ENCODE measurements around the gene IKZF2. TPM values are rescaled to one million over a fixed set of nuclear protein-coding genes. Genes with fewer than 3 reads are reported as not detected.

The IKZF2 gene
- total and polyA plus RNA-seq, 11 donors = 0.84 to 8.0 (median 5.9) TPM

DNA sequence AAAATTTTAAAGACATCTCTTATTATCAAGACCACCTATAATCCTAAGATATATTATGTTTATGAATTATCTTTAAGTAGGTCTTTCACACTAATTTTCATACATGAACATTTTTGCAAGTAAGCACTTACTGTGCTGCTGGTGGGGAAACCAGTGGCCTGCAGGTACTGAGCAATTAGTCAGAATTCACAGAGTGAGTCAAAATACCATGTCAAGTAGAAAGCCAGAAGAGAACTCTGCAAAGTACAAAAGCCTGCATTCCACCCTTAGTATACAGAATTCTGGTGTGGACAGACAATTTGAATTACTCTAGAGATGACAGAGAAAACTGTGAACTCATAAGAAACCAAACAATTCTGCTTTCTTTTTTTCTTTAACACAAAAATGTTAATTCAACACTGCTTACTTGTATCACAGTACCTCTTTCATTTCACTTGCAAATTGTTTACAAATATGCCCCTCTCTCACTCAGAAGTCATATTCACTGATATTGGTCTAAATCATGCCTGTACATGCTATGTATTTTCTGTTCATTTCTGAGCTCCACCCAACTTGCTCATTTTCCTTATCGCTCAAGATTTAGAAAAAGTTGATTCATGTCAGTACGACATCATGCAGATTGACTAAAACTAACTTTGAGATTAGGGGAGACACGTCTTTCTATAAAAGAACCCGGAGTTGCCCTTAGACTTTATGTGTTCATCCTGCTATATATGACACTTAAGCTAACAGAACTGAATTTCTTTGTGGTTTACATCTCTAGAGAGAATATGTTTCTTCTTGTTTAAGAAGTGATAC lies 182.9 kb downstream of the IKZF2 start:
- Histone ChIP-seq H3K27me3 (no peaks in the 10 kb centered on the region), H3K4me3 (no peak overlapping the region), H3K9me3 (no peaks in the 10 kb centered on the region), H3K4me1 (peaks cover 0 to 7% (median 0%) of the 10 kb centered on the region in 12 donors), H3K27ac (no peak overlapping the region), H3K36me3 (no peaks in the 10 kb centered on the region)
- 76 to 83% (median 77%) methylated on average over 4 of the region's 4 CpGs for WGBS, 4 donors
- intact Hi-C loops (cut with DNase I) = no loop called here
- TF ChIP-seq CTCF (IDR thresholded peaks at IDR 0.05) (no peak), POLR2A (IDR thresholded peaks at IDR 0.05) (no peak)
- no peak for DNase-seq
- ATAC-seq = no peak

DNA sequence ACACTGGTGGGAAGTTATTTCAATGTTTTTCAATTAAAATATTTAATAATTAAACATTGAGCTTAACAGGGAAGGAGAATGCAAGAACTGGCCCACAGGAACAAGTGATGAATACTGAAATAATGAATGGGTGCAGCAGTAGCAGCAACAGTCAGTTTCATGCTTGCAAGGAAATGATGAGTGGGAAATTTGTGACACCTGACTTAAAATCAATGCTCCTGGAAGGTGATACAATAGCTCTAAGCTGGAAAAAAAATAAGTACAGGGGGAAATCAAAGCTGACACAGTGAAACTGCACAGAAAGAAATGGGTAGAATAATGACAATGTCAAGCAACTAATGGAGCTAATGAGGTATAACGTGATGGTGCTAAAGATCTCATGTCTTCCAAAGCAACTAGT lies 184.5 kb downstream of the IKZF2 start:
- Histone ChIP-seq H3K4me3 (no peak overlapping the region), H3K27me3 (no peaks in the 10 kb centered on the region), H3K4me1 (no peaks in the 10 kb centered on the region), H3K36me3 (no peaks in the 10 kb centered on the region), H3K9me3 (no peaks in the 10 kb centered on the region), H3K27ac (no peak overlapping the region)
- no peak for ATAC-seq
- TF ChIP-seq CTCF (IDR thresholded peaks at IDR 0.05) = no peak
- TF ChIP-seq POLR2A (IDR thresholded peaks at IDR 0.05) = no peak
- intact Hi-C loops (cut with DNase I) = no loop called here
- no peak for DNase-seq
- 81 to 85% (median 83%) methylated on average over 1 of the region's 1 CpG for WGBS, 4 donors

DNA sequence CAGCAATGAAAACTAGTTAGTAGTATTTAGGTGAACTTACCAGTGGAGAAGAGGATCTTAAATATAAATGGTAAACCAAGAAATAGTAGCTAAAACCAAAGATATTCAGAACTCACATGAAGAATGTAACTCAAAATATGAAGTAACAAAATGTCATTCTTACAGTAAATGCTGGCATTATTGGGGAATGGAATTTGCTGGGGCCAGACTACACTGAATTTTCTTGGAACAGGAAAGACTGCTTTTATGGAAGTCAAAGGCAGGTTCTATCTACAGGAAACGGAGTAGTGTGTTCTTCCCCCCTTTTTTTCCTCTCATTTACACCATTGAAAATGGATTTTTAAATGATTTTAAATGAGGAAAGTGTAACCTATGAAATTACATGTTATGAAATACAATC lies 188.7 kb downstream of the IKZF2 start:
- 43 to 63% (median 60%) methylated on average over 1 of the region's 1 CpG for WGBS, 4 donors

GRCh38 chr2:212961255-212961654 lies 190.2 kb downstream of the IKZF2 start:
- no peak overlapping the region for H3K4me3 ChIP-seq
- no peaks in the 10 kb centered on the region for H3K9me3 ChIP-seq
- no peak overlapping the region for H3K27ac ChIP-seq
- WGBS, 4 donors = 70 to 90% (median 75%) methylated on average over 1 of the region's 1 CpG
- DNase-seq = no peak
- TF ChIP-seq CTCF (IDR thresholded peaks at IDR 0.05) = no peak
- TF ChIP-seq POLR2A (IDR thresholded peaks at IDR 0.05) = no peak
- H3K27me3 ChIP-seq = no peaks in the 10 kb centered on the region
- intact Hi-C loops (cut with DNase I) = no loop called here
- ATAC-seq = no peak
- H3K4me1 ChIP-seq = peaks cover 0 to 29% (median 10%) of the 10 kb centered on the region in 12 donors
- no peaks in the 10 kb centered on the region for H3K36me3 ChIP-seq

More for the DNA sequence above, 188.7 kb downstream of the IKZF2 start:
- TF ChIP-seq CTCF (IDR thresholded peaks at IDR 0.05) (no peak), POLR2A (IDR thresholded peaks at IDR 0.05) (no peak)
- H3K27ac ChIP-seq = no peak overlapping the region
- no peaks in the 10 kb centered on the region for H3K9me3 ChIP-seq
- H3K4me3 ChIP-seq = no peak overlapping the region
- H3K4me1 ChIP-seq = peaks cover 0 to 15% (median 2%) of the 10 kb centered on the region in 12 donors
- no peaks in the 10 kb centered on the region for H3K36me3 ChIP-seq
- no peak for DNase-seq
- no peaks in the 10 kb centered on the region for H3K27me3 ChIP-seq
- no peak for ATAC-seq
- intact Hi-C loops (cut with DNase I) = no loop called here

Data from heart left ventricle (tissue), 16 donors.